GM12874 (cell line): ENCODE data around the gene ZNF488.

ENCODE experiments used
- TF ChIP-seq, protein P1 (sequence below): IDR thresholded peaks from 2 replicates; pipeline ENCODE4 v1.5.1; 2011; ENCODE audit warnings: low read depth, mild to moderate bottlenecking, control low read depth, low read length, moderate library complexity; ENCODE audit not compliant: insufficient read depth

The ZNF488 gene

GRCh38 chr10:47412869-47413268, 28.8 kb upstream of the ZNF488 start:
- TF ChIP-seq, protein P1, sequence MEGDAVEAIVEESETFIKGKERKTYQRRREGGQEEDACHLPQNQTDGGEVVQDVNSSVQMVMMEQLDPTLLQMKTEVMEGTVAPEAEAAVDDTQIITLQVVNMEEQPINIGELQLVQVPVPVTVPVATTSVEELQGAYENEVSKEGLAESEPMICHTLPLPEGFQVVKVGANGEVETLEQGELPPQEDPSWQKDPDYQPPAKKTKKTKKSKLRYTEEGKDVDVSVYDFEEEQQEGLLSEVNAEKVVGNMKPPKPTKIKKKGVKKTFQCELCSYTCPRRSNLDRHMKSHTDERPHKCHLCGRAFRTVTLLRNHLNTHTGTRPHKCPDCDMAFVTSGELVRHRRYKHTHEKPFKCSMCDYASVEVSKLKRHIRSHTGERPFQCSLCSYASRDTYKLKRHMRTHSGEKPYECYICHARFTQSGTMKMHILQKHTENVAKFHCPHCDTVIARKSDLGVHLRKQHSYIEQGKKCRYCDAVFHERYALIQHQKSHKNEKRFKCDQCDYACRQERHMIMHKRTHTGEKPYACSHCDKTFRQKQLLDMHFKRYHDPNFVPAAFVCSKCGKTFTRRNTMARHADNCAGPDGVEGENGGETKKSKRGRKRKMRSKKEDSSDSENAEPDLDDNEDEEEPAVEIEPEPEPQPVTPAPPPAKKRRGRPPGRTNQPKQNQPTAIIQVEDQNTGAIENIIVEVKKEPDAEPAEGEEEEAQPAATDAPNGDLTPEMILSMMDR, result no peak

- TF ChIP-seq, protein P1, result no peak
Observed at GRCh38 chr10:47412177-47412730, 28.2 kb upstream of the ZNF488 start.

DNA sequence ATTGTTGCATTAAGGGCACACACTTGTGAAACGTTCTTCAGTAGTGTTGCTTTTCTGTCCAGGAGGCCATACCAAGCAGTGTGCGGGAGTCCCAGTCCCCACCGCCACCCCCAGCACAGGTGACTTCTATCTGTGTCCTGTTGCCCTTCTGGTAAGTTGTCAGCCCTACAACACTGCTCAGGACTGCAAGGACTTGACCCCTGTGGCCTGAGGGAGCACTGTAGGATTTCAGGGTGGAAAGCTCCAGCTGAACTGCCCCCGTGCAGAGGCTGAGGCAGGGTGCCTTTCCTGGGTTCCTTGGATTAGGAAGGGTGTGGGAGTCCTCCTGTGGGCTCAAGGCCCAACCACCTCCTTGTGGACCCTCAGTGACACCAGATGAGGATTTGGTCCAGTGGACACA, 26.8 kb upstream of the ZNF488 start:
- TF ChIP-seq, protein P1, result no peak

DNA sequence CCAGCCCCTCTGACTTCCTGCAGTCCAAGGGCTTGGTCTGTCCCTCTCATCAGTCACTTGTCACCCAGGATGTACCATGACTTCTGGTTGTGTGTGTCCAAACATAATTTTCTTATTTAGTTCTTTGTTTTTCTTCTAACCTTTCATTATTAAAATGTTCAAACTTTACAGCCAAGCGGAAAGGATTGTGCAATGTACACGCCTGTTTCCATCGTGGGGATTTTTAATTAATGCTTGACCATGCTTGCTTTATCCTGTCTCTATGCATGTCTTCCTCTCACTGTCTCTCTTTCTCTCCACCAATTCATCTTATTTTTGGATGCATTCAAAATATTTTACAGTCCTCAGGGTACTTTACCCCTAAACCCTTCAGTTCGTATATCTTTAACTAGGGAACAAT, 26.2 kb upstream of the ZNF488 start:
- TF ChIP-seq, protein P1, result no peak

DNA sequence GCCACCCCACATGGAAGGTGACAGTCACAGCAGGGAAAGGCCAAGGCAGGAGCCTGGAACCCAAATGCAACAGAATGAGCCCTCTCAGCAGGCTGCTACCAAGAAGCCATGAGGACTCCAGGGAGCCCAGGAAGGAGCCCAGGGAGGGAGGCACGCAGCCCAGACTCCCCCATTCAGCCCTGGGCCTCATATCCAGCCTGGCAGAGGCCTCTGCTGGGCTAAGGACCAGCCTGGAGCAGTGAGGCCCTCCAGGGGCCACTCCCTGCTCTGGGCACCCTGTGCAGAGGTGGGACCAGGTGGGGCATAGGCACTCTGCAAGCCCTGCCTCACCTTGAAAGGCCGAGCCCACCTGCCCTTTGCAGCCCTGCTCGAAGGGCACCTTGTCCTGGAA, 25.8 kb upstream of the ZNF488 start:
- TF ChIP-seq, protein P1, result no peak

- TF ChIP-seq, protein P1, result no peak
Observed at GRCh38 chr10:47409171-47409865, 25.2 kb upstream of the ZNF488 start.

DNA sequence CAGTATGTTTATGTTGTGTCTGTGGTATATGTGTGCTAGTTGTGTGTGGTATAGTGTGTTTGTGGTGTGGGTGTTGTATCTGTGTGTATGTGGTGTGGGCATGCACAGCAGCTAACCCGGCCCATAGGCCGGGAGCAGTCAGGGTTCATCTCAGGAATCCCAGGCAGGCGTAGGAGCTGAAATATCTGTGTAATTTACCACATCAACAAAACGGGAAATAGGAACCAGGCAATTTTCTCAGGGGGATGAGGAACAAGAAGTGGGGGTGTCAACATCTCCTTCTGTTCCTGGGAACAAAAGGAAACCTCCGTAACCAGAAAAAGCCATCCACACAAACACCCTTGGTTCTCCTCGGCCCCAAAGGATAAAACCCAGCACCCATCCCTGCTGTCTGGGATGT, 24.5 kb upstream of the ZNF488 start:
- TF ChIP-seq, protein P1, result no peak
